Iris pigment epithelial cell (primary cell): Measurements from ENCODE around the gene BRCA1.

Experiments used
- DNase-seq: peaks from one replicate; pipeline ENCODE4 v3.0.0-alpha.2; 2011; ENCODE audit warnings: low read depth

Gene BRCA1

DNA sequence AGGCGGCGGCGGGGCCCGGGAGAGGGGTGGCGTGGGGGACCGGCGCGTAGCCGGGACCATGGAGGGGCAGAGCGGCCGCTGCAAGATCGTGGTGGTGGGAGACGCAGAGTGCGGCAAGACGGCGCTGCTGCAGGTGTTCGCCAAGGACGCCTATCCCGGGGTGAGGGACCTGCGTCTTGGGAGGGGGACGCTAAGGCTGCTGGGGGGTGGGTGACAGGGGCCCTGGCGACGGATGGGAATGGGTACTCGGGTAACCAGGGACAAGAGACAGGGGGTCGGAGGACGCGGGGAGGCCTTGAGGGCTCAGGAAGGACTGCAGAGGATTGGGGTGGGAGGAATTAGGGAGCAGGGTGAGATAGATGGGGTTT is 99.9 kb downstream of the BRCA1 start:
- DNase-seq = no peak

DNA sequence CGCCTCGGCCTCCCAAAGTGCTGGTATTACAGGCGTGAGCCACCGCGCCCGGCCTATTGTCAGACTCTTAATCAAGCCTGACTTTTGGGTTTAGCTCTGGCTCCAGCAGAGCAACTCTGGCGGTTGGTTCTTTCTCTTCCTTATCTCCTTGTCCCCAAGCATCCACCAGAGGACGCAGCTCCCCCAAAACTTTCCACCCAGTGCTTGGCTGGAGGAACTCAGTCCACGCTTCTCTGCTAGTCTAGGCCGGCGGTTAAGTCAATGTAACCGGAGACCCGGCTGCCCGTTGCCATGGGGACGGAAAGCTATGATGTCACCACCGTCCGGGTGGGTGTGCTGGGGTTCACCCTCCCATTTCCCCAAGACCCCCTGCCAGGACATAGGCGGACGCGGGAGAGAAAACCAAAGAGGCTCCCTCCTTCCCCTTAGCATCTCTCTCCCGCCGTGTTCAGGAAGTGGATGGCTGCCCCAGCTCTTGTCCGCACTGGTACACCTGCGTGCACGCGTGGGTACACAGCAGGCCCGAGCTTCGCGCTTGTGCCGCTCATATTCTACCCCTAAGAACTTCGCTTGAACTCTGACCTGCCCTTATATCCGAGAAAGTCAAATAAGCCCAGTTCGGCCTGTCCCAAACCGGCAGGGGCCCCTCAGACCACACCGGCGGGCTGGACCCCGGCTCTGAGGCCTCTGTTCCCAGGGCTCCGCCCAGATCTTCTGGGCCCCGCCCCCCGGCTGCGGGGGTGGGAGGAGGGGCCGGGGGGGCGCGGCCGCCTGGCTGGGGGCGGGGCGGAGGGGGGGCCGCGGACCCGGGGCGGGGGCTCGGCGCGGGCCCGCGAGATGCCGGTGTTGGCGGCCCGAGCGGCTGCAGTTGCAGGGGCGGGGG is 100.5 kb downstream of the BRCA1 start, which contains the start of gene RND2:
RND2 (plus strand) TSS at position 825 of the 883 bp plus-strand sequence. CDS start 117 bp downstream, outside the sequence.
- DNase-seq = peak; percentile 97

DNA sequence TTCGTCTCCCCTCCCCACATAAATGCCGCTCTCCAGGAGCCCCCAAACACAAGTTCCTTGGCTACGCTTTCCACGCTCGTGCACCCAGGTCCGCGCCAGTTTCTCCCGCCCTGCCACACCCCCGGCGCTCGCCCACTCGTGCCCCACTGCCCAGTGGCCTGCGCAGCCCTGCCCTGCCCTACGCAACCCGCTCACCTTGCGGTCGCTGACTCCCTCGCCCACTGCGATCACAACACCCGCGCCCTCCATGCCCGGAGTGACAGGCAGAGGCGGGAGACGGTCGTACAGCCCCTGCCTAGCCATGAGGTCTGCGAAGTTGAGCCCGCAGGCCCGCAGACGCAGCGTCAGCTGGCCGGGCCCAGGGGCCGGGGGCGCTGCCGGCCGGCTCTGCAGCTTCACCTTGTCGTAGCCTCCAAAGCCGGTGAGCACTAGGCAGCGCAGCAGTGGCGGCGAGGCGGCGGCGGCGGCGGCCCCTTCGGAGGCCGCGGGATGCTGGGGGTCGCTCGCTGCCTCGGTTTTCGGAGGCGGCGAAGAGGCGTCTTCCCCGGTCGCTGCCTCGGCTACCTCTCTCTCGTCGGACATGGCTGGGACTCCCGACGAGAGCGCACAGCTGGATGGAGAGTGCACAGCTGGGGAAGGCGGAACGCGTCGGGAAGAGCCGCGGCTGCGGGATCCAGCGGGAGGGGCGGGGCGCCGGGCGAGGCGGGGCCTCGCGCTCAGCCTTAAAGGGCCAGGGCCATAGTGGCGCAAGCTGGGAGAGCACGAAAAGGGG is 103.2 kb downstream of the BRCA1 start, which contains the start of gene VAT1:
VAT1 (minus strand) TSS at position 645 of the 772 bp plus-strand sequence; CDS start at position 582, 63 bp downstream.
- DNase-seq = peak; percentile 71

DNA sequence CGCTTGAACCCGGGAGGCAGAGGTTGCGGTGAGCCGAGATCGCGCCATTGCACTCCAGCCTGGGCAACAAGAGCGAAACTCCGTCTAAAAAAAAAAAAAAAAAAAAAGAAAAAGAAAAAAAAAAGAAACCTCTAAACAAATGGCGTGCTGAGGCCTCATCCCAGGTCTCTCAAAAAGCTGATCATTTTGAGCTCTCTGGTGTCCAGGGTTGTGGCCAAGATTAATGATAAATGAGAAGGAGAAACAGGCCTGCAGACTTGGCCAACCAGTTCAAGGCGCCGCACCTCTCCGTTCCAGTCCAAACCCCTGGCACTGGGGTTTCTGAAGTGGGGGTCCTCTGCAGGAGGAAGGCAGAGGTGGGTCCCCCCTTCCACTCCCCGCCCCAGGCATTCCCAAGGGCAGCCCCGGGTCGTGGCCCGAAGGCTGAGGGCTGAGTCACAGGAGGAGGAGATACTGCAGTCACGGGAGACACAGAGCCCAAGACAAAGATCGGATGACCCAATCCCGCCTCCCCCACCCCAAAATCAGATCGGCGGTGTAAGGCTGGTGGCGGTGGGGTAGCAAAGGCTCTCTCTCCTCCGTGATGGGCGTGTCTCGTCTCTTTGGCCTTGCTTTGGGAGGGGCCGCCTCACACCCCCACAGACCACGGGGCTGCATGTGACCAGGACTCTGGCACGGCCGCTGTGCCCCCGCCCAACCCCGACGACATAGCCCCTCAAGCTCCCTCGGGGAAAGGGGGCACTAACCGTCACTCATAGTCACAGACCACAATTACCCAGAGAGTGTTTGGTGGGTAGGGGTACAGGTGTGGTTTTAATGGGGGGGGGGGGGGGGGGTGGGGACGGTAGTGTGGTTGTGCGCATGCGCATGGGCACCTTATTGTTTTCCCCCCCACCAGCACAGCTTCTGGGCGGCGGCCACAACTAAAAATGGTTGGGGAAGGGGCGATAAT is 104.1 kb downstream of the BRCA1 start:
- DNase-seq = peak; percentile 71

DNA sequence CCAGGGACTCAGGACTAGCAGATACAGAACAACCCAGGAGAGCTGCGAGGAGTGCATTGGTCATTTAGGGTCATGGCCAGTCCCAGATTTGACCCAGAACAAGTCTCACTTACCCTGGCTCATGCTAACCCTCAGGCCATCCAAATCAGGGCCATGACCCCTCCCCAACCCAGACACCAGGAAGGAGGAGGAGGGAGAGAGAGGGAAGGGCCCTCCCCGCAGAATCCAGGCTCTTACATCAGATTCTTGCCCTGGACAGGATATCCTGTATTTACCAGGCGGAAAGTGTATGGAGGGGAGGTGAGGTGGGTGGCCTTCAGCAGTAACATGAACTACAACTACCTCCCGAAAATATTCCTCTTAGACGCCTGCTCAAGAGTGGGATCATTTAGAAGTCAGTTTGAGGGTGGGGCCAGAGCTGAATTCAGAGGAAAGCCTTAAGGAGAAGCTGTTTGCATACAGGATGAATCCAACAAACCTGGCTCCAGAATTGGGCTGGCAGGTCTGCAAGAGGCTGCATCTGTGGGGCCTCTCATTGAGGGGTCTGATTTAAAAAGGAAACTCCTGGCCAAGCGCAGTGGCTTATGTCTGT is 105.0 kb downstream of the BRCA1 start:
- peak; percentile 64 for DNase-seq

DNA sequence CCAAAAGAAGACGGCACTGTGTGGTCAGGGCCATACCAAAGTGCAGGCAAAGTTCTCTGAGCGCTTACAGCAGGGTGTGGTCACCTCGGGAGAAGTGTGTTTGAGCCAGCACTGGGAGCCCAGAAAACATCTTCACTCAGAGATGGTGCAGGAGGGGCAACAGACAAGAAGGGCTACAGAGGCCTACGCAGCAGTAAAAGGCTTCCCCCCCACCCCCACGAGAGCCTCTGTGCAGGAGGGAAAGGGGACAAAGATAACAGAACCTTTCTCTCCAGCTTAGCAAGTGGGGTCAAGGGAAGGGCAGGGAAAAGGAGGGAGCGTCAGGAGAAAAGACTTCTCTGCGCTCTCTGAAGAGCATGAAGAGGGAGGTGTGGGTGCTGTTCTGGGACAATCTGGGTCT is 105.7 kb downstream of the BRCA1 start:
- peak; percentile 52 for DNase-seq

DNA sequence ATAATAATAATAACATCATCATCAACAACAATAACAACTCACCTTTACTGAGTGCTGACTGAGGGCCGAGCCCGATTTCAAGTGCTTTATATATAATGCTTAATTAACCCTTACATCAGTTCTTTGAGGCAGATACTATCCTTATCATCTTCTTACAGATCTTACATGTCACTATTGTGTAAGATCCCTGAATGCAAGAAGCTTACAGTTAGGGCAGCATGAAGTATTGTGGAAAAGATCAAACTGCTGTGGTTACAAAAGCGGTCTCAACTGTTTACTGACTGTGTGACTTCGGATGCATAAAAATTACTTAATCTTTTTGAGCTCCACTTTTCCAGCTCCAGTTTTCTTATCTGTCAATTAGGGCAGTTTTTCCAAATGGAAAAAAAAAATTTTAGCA is 106.2 kb downstream of the BRCA1 start:
- peak; percentile 87 for DNase-seq

DNA sequence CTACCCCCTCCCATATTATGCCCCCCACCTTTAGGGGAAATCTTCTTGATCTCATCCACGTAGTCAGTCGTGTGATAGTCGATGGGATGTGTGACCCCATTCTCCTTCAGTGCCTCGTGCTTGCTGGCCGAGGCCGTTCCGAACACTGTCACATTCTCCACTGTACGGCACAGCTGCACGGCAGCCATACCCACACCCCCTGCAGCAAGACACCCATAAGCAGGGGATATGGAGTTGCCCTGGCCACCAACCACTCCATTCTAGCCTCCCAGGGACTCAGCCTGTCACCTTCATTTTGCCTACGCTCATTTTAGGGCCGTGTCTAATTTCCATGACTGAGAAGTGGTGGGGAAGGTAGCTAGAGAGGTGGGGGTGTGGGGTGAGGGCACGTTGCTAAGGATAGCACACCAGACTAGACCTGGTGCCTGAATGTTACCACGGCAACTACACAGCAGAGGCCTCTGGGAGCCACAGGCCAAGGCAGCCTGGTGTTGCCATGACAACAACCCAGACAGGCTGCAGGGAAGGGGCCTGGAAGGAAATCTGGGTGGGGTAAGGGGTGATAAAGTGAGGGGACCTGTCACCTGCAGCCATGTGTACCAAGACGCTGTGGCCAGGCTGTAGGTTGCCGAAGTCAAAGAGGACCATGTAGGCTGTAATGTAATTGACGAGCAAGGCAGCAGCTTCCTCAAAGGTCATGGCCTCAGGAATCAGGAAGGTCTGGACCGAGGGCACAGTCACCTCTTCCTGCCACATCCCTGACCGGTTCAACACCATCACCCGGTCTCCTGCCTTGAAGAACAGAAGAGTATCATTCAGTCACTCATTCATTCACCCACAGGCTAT is 106.9 kb downstream of the BRCA1 start:
- DNase-seq = no peak

DNA sequence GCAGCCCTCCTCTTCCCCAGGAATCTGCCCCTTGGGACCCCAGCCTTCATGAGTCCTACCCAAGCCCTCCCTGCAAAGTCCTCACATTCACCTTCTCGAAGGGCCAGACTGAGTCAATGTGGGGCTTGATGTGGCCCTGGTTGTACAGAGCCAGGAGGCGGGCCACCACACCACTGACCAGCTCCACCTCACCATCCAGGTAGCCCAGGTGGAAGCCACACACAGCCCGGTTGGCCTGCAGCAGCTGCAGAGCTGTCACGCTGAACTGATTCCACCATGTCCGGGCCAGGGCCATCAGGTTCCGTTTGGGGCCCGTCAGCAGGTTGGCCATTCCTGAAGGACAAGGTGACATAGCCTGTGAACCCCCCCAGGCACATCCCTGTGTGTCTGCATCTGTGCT is 108.9 kb downstream of the BRCA1 start:
- no peak for DNase-seq

DNA sequence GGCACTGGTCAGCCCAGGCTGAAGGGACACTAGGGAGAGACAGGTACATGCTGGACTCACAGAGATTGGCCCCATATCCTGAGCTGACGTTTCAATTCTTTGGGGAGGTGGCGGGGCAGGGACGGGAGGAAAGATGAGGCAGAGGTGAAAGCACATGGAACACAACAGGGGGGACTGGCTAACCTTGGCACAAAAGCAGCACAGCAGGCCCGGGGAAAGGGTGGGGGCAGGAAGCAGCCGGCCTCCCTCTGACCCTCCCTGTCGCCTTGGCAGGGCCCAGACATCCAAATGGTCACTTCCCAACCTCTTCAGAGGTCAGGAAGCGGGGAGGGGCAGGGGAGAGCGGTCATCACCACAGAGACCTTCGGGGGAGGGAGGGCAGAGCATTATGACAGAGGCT is 109.6 kb downstream of the BRCA1 start:
- no peak for DNase-seq

DNA sequence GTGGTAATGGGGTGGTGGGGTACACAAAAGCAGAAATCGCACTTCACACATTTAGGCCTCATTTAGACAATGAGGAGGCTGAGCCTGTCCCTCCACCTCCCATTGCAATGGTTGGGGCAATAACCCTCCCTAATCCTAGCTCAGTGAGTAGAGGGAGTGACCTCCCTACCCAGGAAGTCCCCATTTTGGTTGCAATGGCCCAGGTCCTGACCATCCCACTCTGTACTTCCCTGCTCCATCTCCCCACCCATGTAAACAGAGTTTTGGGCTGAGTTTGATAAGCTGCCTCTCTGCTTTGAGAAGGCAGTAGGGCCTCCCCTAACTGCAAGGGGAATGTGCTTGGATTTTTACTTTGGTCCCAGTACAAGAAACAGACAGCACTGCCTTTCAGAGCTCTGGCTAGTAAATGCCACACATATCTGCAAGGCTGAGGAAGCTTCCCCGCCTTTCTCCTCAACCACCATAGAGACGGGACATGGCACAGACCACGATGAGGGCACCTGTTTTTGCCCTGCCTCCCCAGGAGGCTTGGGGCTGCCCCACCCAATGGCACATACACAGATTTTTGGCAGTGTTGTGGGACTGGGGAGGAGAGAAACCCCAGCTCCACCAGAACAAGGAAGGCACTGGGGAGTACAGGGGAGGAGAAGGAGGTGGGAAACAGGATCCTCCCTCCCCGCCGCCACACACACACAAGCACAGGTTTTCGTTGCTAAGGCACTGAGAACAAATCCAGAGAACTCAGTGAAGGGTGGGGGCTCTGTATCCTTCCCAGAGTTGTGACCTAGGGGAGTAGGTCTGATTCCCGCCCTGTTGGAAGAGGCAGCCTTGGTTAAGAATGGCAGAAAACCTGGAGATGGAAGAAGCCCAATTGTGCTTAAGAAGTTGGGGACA is 110.3 kb downstream of the BRCA1 start:
- no peak for DNase-seq

DNA sequence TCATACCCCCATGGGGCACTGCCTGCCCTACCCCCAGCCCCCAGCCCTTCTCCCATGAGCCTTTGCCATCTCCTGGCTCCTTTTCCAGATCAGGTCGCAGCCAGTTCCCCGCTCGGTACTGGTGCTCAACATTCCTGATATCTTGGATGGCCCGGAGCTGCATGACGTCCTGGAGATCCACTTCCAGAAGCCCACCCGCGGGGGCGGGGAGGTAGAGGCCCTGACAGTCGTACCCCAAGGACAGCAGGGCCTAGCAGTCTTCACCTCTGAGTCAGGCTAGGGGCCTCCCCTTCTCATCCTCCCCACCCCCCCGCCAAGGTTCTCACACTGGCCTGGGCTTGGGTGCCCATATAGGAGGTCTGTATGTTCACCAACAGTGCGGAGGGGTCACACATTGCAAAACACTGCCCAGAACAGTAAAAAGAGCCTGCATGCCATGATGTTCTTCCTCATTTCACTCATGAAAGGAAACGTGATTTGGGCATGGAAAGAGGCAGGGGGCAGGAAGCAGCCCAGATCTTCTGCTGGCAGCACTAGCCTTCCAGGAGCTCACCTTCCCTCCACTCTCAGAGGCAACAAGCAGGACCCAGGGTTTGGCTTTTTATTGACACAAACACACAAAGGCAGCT is 111.0 kb downstream of the BRCA1 start:
- DNase-seq = no peak

DNA sequence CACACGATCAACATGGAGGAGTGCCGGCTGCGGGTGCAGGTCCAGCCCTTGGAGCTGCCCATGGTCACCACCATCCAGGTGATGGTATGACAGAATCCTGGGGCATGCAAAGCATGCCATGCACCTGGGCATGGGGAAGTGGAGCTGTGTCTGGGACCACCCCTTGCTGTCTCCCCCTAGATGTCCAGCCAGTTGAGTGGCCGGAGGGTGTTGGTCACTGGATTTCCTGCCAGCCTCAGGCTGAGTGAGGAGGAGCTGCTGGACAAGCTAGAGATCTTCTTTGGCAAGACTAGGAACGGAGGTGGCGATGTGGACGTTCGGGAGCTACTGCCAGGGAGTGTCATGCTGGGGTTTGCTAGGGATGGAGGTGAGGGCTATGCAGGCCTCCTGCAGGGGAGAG is 111.9 kb downstream of the BRCA1 start:
- no peak for DNase-seq

DNA sequence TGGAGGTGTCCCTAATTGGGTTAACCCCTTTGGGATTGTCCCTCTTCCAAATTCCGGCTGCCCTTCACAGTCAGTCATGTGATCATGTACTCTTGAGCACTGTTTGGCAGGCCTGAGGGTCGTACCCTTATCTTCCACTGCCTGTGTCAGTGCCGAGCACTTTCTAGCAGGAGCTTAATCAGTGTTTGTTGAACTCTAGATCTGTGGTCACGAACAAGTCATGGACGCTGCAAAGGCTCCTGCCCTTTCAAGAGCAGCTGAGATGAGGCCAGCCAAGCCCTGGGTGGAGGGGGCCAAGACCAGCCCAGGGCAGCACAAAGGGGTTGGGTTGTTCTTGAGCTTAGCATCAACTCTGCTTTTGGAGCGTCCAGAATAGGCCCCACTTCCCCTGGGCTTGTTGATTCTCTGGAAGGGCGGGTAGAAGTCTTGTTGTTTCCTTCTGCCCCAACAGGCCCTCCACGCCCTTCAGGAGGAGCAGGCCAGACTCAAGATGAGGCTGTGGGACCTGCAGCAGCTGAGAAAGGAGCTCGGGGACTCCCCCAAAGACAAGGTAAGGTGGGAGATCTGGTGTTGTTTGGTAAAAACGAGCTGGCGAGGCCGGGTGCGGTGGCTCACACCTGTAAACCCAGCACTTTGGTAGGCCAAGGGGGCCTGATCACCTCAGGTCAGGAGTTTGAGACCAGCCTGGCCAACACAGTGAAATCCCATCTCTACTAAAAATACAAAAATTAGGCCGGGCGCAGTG is 113.3 kb downstream of the BRCA1 start:
- DNase-seq = no peak

DNA sequence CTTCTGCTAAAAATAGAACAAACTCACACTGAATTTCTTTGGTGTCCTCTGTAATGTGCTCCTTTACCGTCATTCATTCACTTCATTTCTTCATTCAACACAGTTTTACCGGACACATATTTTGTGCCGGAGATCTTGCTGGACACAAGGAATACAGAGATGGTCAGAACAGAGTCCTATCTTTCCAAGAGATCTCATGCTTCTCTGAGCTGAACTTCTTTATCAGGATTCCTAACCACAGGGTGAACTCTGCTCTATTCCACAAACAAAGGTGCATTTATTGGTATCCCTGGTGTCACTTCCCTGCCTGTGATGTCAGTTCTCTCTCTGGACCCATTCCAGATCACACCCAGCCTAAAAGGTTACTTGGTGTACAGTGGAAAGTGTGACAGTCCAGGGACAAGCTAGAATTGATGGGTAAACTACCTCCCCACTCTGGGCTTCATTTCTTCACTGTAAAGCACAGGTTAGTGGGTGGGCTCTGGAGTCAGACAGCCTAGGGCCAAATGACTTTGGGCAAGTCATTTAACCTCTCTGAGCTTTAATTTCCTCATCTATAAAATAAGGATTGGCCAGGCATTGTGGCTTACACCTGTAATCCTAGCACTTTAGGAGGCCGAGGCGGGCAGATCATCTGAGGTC is 114.4 kb downstream of the BRCA1 start:
- no peak for DNase-seq

DNA sequence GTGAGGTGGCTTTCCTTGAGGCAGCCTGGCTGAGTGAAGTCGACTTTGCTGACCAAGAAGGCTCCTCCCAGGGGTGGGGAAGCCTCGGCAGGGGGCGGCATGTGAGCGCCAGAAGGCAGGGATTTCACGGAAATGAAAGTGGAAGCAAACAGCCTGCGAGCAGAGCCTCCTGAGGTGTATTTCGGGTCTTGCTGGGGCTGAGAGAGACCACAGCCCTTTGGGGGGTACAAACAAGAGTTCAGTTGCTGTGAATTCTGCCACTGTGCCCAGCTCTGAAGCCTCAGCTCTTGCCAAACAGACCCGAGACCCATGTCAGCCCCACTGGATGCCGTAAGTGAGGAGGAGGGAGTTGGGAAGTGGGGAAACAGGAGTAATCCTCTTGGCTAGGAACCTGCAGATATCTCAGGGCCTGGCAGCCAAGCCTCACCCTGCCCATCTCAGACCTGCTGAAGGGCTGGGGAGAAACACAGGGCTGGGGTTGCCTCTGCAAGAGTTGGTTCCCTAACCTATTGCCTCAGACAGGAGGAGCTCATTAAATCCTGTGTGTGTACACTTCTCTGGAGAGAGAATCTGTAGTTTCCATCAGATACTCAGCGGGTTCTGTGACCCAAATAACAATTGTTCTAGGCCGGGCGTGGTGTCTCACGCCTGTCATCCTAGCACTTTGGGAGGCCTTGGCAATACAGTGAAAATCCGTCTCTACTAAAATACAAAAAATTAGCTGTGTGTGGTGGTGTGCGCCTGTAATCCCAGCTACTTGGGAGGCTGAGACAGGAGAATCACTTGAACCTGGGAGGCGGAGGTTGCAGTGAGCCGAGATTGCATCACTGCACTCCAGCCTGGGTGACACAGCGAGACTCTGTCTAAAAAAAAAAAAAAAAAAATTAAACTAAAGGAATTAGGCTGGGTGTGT is 118.3 kb downstream of the BRCA1 start, which contains the start of gene IFI35:
IFI35 (plus strand) TSS at position 146 of the 913 bp plus-strand sequence; CDS start at position 310, 164 bp downstream.
- DNase-seq = peak; percentile 94
